H1 (cell line): ENCODE measurements around the gene AKR1D1. TPM values are rescaled to one million over a fixed set of nuclear protein-coding genes. Genes with fewer than 3 reads are reported as not detected.

Experiments
- CHD7 ChIP-seq: fragments of 300-600 bp; sonication (generic); IDR thresholded peaks from 2 replicates; pipeline ENCODE4 v1.7.1; 2012; ENCODE audit warnings: low read length, moderate library complexity, mild to moderate bottlenecking, inconsistent platforms; ENCODE audit not compliant: insufficient replicate concordance
- POU5F1 ChIP-seq: IDR thresholded peaks from 2 replicates; pipeline ENCODE4 v1.6.1; 2011; ENCODE audit warnings: low read depth, mild to moderate bottlenecking, low read length, moderate library complexity
- TAF7 ChIP-seq: optimal IDR thresholded peaks from 2 replicates; pipeline ENCODE3; 2011; ENCODE audit warnings: low read depth, mild to moderate bottlenecking, inconsistent platforms, low read length, moderate library complexity, borderline replicate concordance
- polyA plus RNA-seq, 7 experiments: library from polyadenylated mRNA; depleted of rRNA in 3 of 7; stranded (reverse) in 5 of 7; unstranded in 2 of 7; fragments of >200 nt in 5 of 7; fragments of 200-250 nt in 2 of 7; gene quantifications; 1 replicate in 5 of 7; 2 replicates in 1 of 7; 4 replicates in 1 of 7; pipeline versions ENCODE4 v1.2.1 to v1.2.3, GENCODE V29; 2011 to 2013; ENCODE audit warnings: missing spikeins in 2 of 7, mixed read lengths in 2 of 7
- total RNA-seq: library from RNA; stranded (reverse); fragmentation: NEBNext Ultra II Directional; extraction: Animal tissue kit (Norgen Biotek cat#: 25700); gene quantifications from 2 replicates; pipeline ENCODE4 v1.2.1, GENCODE V29; 2021

Gene AKR1D1
- total and polyA plus RNA-seq, 2 of the 8 experiments (the other 6 are each of a cell fraction or from before 2014, with no cell fraction given): not detected

- no peak for TF ChIP-seq CHD7
- TF ChIP-seq POU5F1: no peak
- TF ChIP-seq TAF7: no peak
Observed at GRCh38 chr7:138067774-138068173, 8.5 kb upstream of the AKR1D1 start (continued).
